Fibroblast of peridontal ligament (primary cell): ENCODE results near the gene ARHGAP28.

Experiments
- DNase-seq: peaks from one replicate; pipeline ENCODE4 v3.0.0-alpha.2; 2010; ENCODE audit errors: extremely low read depth

The ARHGAP28 gene

GRCh38 chr18:6873040-6873751 is 143.7 kb downstream of the ARHGAP28 start:
- DNase-seq, result no peak

DNA sequence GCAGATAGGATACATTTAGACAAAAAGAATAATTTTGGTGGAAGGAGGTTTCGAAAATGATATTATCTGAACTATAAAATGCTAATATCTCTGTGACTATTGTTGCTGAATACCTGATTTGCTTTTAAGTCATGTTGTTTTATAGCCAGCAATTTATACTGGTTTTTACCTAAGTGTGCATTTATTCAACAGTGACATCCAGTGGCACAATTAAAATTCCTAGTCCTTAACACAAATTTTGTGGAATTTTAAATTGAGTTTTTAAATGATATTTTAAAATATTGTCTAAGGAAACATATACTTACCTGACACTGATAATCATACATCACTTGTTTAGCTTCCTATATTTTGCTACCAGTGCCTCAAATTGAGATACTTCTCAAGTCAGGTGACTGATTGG is 144.8 kb downstream of the ARHGAP28 start:
- DNase-seq, result peak; percentile 8

- DNase-seq, result no peak
Measured at GRCh38 chr18:6875749-6876148, 146.2 kb downstream of the ARHGAP28 start.

- peak; percentile 76 for DNase-seq
Measured at GRCh38 chr18:6876641-6877041, 147.1 kb downstream of the ARHGAP28 start.

DNA sequence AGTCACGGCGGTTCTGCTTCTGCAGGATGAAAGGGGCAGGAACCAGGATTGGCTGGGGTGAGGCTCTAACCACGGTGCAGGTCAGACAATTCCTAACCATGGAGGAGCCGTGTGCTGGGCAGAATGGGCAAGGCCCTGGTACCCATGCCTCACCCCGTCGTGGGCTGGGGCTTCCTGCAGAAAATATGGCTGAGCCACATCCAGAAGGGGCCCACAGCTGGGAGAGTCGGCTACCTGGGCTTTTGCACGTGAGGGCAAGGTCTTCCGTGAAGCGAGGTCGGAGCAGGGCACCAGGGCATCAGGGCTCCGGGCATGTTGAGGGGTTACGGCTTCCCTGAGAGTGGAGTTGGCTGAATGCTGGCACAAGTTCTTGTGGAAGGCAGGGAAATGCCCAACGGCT is 147.8 kb downstream of the ARHGAP28 start:
- no peak for DNase-seq

GRCh38 chr18:6878556-6879297 is 149.2 kb downstream of the ARHGAP28 start:
- DNase-seq, result peak; percentile 71

- no peak for DNase-seq
Measured at GRCh38 chr18:6879508-6880195, 150.1 kb downstream of the ARHGAP28 start.

GRCh38 chr18:6881034-6881820 is 151.7 kb downstream of the ARHGAP28 start:
- DNase-seq, result peak; percentile 84

DNA sequence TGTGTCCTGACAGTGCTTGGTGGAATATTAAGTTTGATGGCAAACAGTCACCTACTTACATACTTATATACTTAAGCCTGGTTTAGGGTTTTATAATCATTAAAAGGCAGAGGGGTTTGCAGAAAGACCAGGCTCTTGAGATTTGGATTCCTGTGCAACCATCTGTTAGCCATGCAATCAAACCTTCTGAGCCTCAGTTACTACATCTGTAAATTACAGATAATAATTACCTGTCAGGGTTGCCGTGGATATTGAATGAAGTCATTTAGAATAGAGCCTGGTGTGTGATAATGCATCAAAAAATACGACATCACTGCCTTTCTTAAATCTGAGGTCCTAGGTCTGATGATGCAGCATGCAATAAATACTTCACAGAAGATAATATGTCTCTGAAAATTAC is 152.9 kb downstream of the ARHGAP28 start:
- no peak for DNase-seq

DNA sequence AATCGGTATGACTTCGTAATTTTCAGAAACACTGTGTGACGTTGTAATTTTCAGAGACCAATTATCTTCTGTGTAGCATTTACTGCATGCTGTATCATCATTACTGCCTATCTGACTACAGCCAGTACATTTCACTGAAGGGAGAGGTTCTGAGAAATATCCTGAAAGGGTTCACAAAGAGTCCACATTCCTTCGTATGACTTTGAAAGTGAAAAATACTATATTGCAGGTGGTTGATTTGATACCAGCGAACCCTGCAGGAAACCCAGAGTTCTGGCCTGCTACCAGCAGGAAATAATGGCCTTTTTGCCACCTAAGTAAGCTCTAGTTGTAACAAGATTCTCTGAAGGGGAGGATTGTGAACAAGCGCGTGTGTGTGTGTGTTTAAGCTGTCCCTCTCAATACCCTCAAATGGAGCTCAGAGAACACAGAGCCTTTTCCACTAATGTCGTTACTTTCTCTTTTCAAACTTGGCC is 155.5 kb downstream of the ARHGAP28 start:
- DNase-seq, result no peak

DNA sequence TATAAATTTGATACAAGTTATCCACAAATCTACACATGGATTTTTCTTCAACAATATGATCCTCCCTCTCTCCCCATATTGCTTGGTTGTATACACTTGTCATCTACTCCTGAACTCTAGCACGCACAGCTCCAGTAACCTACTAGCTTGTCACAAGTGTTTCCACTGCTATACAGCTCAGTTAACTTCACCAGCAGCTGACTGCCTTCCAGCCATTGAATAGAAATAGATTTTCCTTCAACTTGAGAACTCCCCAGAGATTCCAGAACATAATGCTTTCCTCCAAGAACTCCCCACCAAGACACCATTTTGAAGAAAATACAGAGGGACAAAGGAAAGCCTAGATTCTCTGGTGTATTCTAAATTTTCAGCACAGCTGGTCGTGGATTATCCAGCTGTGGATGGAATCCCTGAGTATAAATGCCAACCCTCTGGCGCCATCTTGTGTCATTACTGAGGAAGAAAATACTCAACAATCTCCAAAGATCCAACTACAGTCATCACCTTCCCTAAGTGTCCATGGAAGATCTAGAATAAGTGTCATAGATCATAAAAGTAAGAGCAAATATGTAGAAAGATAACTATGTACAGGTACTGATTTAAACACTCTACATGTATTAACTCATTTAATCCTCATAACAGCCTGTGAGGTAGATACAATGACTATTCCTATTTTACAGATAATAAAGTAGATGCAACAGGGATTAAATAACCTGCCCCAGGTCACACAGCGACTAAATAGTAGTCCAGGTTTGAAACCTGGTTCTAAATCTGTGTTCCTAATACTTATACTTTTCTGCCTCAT is 156.7 kb downstream of the ARHGAP28 start:
- peak; percentile 74 for DNase-seq

DNA sequence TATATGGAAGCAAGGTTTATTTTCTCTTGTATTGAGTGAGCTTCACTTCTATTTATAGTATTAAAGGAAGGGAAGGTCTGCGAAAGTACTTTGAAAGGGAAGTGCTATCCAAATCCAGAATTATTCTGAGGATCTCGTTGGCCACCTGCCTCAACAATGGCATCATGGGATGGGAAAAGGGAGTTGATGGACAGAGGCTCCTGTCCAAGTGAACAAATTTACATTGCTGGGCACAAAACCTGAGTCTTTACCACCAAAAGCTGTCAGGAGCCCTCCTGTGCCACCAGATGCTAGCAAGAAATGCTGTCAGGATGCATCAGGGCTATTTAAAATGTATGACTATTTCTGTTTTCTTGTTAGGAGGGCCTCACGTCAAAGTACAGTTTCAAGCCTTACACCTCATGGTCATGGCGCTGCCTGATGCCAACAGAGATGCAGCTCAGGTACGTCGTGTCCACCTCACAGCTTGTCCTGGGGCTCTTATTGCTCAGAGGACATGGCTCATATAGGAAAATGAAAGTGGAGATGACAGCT is 157.3 kb downstream of the ARHGAP28 start:
- DNase-seq, result no peak

DNA sequence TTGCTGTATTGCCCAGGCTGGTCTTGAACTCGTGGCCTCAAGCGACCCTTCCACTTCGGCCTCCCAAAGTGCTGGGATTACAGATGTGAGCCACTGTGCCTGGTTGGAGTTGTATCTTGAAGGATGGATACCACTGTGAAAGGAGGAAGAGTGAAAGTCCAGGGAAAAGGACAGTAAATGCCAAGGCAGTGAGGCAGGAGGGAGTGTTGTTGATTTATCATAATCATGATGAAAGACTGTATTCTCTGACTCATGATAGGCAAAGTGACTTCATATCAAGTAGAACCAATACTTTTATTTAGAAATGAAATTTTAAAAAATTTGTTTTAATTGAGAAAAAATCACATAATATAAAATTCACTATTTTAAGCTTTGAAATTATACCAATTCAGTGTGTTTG is 162.3 kb downstream of the ARHGAP28 start:
- no peak for DNase-seq

GRCh38 chr18:6901286-6901926 is 171.9 kb downstream of the ARHGAP28 start:
- DNase-seq, result no peak

GRCh38 chr18:6917072-6917471 is 187.6 kb downstream of the ARHGAP28 start:
- DNase-seq, result no peak

GRCh38 chr18:6920099-6920955 is 190.8 kb downstream of the ARHGAP28 start:
- peak; percentile 57 for DNase-seq

DNA sequence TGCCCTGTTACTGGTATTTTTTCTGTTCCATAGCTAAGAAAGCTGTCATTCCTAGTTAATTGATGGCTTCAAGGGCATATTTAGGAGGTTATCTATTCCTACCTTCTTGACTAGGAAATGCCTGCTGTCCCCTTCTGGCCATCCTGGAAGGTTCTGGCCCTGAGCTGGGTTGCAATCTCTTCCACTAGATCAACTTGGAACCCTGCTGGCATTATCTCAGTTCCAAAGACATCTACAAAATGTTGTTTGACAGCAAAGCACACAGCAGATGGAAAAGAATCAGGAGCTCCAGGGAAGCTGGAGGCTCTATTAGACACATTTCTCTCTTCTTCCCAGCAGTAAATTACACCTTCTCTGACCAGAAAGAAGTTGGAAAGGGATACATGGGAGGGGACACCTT is 192.1 kb downstream of the ARHGAP28 start:
- DNase-seq, result no peak

GRCh38 chr18:6923220-6923619 is 193.7 kb downstream of the ARHGAP28 start:
- no peak for DNase-seq

- no peak for DNase-seq
Measured at GRCh38 chr18:6927153-6927552, 197.6 kb downstream of the ARHGAP28 start.
